ENCODE measurements around the gene PALM.
"Not testable (repeated sequence)": the region's sequence is repeated elsewhere in the genome, so short reads cannot be mapped to it uniquely, and the experiment has no call there.

PALM gene

GRCh38 chr19:678791-679388 lies 29.8 kb upstream of the PALM start:
- DNase-seq (ENCODE audit: low read depth in 2 of 2, low spot score in 1 of 2) = no peak

DNA sequence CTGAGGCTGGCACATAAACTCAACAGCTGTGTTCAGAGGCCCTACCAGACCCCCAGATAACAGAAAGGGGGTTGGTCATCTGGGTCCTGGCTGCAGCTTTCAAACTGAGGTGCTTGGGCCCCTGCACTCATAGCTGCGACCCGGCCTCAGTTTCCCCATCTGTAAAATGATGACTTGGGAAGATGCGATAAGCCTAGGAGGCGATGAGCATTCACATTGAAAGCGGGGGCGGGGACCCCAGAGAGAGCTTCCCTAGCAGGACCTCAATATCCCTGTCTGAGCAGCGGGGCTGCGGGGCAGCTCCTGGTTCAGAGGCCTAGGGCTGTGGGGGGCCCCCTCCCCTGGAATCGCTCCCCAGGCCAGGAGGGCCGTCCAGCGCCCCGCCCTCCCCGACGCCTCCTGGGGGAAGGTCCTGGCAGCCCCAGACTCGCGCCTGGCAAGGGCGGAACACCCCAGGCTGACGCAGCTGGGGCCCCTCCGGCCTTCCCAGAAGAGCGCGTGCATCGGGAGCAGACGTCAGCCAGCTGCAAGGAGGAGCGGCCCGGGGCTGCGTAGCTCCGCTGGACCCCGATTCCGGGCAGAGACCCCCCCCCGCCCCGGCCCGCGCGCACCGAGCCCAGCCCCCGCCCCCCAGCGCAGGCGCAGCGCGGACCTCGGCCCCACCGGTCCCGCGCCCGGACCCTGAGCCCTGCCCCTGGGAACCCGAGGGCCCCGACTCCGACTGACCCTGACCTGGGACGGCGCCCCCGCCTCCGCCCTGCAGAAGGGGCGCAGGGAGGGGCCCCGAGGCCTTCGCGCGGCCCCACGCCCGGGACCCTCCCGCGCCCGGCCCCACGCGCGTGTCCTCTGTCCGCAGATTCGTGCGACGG lies 29.1 kb upstream of the PALM start:
- no peak for DNase-seq (ENCODE audit: low read depth in 2 of 2, low spot score in 1 of 2)

GRCh38 chr19:680287-681028 lies 28.3 kb upstream of the PALM start:
- DNase-seq (ENCODE audit: low read depth in 2 of 2, low spot score in 1 of 2) = peak; percentile 99

DNA sequence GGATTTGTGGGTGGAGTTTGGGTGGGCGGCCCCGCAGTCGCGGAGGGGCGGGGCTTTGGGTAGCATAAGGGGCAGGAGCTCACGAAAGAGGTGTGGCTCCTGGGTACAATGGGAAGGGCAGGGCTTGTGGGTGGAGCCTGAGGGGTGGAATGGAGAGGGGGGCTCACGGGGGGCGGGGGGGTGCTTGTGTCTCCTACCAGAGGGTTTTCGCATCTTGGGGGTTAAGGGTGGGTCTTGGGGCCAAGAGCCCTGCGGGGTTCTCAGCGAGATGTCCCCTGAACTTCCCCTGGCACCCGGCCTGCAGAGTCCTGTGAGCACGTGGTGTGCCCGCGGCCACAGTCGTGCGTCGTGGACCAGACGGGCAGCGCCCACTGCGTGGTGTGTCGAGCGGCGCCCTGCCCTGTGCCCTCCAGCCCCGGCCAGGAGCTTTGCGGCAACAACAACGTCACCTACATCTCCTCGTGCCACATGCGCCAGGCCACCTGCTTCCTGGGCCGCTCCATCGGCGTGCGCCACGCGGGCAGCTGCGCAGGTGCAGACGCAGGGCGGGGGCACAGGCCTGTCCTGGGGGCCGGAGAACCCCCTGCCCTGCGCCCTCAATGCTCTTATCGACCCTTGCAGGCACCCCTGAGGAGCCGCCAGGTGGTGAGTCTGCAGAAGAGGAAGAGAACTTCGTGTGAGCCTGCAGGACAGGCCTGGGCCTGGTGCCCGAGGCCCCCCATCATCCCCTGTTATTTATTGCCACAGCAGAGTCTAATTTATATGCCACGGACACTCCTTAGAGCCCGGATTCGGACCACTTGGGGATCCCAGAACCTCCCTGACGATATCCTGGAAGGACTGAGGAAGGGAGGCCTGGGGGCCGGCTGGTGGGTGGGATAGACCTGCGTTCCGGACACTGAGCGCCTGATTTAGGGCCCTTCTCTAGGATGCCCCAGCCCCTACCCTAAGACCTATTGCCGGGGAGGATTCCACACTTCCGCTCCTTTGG lies 27.4 kb upstream of the PALM start:
- peak in 1 of 2 donors; percentile 83 for DNase-seq (ENCODE audit: low read depth in 2 of 2, low spot score in 1 of 2)

- no peak for DNase-seq (ENCODE audit: low read depth in 2 of 2, low spot score in 1 of 2)
These were observed 25.9 kb upstream of the PALM start for GRCh38 chr19:682678-683320.

GRCh38 chr19:685454-685931 lies 23.2 kb upstream of the PALM start:
- DNase-seq (ENCODE audit: low read depth in 2 of 2, low spot score in 1 of 2) = no peak

DNA sequence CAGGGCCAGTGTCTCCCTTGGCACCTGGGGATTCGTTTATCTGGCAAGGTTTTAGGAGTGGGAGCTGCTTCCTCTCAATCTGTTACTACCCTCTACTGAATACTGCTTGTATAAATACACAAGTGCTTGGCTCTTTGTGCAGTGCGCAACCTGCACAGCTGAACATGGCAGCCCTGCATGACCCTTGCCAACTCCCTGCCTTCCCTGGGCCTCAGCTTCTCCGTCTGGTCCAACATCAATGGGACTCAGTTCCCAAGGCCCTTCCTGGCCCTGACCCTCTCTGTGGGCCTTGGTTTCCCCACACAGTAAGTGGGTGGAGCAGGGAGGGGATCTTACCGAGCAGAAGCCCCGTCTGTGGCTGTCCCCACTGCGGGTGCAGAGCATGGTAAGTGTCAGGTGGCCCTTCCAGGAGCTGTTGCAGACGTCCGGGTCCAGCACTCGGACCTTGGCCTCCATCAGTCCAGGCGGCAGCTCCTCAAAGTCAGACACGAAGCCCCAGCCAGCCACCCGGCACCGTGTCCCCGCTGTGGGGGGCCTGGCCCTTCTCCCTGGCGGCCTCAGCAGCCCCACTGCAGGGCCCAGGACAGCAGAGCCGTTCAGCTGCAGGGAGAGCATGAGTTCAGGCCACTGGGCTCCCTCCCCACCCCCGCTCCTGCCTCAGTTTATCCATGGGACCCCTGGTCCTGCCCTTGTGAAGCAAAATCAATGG lies 22.0 kb upstream of the PALM start:
- no peak for DNase-seq (ENCODE audit: low read depth in 2 of 2, low spot score in 1 of 2)

DNA sequence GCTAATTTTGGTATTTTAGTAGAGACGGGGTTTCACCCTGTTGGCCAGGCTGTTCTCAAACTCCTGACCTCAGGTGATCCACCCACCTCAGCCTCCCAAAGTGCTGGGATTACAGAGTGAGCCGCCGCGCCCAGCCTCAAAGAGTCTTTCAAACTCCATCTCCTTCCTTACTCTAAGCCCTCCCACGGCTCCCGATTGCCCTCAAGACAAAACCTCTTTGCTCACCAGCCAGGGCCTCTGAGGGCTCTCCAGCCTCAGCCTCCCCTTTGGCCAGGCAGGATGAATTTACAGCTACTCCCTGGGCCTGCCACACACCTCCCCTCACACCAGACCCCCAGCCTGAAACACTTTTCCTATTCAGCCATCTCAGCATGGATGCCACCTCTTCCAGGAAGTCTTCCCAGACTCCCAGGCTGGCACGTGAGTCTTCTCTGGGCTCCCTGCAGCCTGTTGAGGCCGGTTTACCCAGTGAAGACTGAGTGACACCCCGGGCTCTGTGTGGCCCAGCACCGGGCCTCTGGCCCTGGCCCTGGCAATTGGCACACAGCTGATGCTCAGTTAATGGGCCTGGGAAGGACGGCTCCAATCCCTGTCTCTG lies 21.1 kb upstream of the PALM start:
- DNase-seq (ENCODE audit: low read depth in 2 of 2, low spot score in 1 of 2) = no peak

- DNase-seq (ENCODE audit: low read depth in 2 of 2, low spot score in 1 of 2) = no peak
These were observed 20.5 kb upstream of the PALM start for GRCh38 chr19:688214-688613.

DNA sequence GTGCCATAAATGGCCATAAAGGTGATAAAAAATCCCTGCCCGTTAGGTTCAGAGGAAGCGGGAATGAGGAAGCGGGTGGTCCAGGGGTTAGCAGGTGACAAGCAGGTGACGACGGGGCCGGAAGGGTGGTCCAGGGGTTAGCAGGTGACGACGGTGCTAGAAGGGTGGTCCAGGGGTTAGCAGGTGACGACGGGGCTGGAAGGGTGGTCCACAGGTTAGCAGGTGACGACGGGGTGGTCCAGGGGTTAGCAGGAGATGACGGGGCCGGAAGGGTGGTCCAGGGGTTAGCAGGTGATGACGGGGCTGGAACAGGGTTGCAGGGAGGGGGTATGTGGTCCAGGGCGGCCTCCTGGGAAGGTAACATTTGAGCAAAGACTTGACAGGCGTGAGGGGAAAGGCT lies 19.7 kb upstream of the PALM start:
- no peak for DNase-seq (ENCODE audit: low read depth in 2 of 2, low spot score in 1 of 2)

- no peak for DNase-seq (ENCODE audit: low read depth in 2 of 2, low spot score in 1 of 2)
These were observed 18.5 kb upstream of the PALM start for GRCh38 chr19:690203-690602.

- no peak for DNase-seq (ENCODE audit: low read depth in 2 of 2, low spot score in 1 of 2)
These were observed 14.0 kb upstream of the PALM start for GRCh38 chr19:694481-695351.

- no peak for DNase-seq (ENCODE audit: low read depth in 2 of 2, low spot score in 1 of 2)
These were observed 13.3 kb upstream of the PALM start, which contains the start of gene PRSS57 for GRCh38 chr19:695352-695949. Gene PRSS57 (minus strand): TSS chr19:695452. CDS start chr19:695430, 22 bp downstream.

DNA sequence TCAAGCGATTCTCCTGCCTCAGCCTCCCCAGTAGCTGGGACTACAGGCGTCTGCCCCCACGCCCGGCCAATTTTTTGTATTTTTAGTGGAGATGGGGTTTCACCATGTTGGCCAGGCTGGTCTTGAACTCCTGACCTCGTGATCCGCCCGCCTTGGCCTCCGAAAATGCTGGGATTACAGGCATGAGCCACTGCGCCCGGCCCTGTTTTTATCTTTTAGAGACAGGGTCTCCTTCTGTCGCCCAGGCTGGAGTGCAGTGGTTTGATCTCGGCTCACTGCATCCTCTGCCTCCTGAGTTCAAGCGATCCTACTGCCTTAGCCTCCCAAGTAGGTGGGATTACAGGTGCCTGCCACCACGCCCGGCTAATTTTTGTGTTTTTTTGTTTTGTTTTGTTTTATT lies 10.2 kb upstream of the PALM start:
- not testable (repeated sequence) for DNase-seq (ENCODE audit: low read depth in 2 of 2, low spot score in 1 of 2)

DNA sequence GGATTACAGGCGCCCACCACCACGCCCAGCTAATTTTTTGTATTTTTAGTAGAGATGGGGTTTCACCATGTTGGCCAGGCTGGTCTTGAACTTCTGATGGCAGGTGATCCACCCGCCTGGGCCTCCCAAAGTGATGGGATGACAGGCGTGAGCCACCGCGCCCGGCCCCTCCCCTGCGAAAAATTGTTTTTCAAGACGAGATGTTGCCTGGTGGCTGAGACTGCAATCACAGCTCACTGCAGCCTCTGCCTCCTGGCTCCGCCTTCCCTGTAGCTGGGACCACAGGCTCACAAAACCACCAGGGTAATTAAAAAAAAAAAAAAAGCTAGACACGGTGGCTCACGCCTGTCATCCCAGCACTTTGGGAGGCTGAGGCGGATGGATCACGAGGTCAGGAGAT lies 8.8 kb upstream of the PALM start:
- not testable (repeated sequence) for DNase-seq (ENCODE audit: low read depth in 2 of 2, low spot score in 1 of 2)

GRCh38 chr19:702847-703246 lies 5.9 kb upstream of the PALM start:
- DNase-seq (ENCODE audit: low read depth in 2 of 2, low spot score in 1 of 2) = not testable (repeated sequence)

DNA sequence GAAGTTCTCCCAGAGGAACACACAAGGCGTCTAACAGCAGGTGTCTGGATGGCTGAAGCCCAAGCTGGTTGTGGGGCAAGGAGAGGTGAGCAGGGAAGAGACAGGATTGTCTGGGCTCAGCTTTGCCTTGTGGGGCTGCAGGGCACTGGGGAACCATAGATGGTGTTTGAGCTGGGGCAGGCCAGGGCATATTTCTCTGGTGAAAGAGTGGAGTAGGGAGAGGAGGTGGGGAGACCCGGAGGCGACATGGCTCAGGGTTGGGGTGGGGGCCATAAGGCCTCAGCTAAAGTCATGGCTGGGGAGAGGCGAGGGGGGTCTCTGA lies 5.4 kb upstream of the PALM start:
- no peak for DNase-seq (ENCODE audit: low read depth in 2 of 2, low spot score in 1 of 2)

Data from stimulated activated CD8-positive, alpha-beta memory T cell treated with anti-CD3 and anti-CD28 coated beads, Interleukin-4, amount 100 ng/mL, for 1 hour (primary cell).